ENCODE measurements around the gene CSNK1G1.
A peak's percentile ranks its signal among the peaks of the same experiment; 100 is the strongest.

Gene CSNK1G1

DNA sequence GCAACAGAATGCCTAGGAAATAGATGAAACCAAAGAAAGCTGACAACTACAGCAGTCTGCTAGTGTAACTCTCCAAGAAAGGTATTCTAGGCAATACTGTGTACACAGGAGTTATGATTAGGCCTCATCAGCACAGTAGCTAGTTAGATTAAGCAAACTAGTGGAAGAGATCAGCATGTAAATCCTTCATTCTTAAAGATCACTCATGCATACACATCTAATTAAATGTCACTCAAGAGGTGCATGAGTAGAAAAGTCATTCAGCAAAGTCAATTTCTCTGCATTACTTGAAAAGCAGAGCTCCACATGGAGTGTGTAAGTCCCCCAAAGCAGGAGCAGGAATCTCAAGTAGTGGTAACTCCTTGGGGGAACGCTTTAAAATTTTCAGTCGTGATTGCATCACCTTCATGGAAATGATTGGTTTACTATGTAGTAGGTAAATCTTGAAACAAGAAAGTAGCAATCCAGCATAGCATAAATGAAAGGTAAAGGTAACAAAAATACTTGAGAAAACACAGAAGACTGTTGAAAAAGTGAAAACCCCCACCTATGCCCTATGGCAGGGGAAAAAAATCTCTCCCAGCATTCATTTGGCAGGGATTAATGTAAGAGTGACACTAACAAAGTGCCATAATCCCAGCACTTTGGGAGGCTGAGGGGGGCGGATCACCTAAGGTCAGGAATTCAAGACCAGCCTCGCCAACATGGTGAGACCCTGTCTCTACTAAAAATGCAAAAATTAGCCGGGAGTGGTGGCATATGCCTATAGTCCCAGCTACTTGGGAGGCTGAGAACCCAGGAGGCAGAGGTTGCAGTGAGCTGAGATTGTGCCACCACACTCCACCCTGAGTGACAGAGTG, 163.8 kb downstream of the CSNK1G1 start:
- no peak for DNase-seq (ENCODE audit: low read depth)

DNA sequence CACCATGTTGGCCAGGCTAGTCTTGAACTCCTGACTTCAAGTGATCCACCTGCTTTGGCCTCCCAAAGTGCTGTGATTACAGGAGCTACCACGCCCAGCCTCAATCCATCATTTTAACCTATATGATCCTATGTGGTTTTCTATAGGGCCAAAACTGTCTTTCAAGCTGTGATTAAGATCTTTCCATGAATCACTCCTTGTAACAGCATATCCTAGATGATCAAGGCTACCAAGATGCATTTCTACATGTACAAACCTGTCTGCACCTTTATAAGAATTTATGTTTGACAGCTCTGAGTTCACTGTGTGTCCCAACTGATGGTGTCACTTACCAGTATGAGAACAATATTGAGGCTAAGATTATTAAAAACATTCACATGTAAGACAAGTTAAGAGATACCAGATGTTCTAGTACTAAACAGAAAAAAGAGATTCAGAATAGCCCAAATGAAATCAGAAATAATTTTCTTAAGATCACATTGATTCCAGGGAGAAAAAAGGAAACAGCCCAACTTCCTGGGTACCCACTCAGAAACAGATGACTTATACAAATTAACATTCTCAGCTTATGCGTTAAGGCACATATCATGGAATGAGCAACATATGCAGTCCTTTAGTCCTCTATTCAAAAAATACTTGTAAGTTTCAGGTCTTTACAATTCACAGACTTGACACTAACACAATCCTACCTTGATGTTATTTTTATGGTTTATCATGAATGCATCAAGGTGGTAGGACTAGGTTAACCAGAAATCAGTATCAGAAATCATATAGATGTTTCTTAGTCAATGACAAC, 168.4 kb downstream of the CSNK1G1 start:
- no peak for DNase-seq (ENCODE audit: low read depth)

- no peak for DNase-seq (ENCODE audit: low read depth)
Measured at GRCh38 chr15:64185146-64185911, 170.6 kb downstream of the CSNK1G1 start.

DNA sequence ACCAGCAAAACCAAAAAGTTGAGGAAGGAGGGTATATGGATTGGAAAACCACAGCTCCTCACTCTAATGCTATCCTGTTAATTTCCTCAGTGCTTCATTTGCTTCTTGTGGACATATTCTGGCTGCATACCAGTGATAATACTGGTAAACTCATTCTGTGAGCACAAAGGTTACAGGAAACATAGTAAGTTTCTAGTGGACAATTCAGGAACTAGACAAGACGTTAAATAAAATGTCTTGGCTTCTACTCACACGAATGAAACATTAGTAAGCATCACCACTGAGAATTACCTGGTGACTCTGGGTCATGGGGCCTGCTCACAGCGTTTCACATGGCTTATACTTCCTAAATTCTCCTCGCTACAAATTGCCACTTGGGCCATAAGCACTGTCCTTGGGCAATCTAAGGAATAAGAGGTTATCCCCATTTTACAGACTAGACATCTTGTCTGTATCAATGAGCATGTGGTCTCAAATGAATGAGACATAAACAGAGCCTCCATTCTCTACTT, 173.1 kb downstream of the CSNK1G1 start:
- DNase-seq (ENCODE audit: low read depth), result no peak

- DNase-seq (ENCODE audit: low read depth), result no peak
Measured at GRCh38 chr15:64180235-64180824, 175.6 kb downstream of the CSNK1G1 start.

DNA sequence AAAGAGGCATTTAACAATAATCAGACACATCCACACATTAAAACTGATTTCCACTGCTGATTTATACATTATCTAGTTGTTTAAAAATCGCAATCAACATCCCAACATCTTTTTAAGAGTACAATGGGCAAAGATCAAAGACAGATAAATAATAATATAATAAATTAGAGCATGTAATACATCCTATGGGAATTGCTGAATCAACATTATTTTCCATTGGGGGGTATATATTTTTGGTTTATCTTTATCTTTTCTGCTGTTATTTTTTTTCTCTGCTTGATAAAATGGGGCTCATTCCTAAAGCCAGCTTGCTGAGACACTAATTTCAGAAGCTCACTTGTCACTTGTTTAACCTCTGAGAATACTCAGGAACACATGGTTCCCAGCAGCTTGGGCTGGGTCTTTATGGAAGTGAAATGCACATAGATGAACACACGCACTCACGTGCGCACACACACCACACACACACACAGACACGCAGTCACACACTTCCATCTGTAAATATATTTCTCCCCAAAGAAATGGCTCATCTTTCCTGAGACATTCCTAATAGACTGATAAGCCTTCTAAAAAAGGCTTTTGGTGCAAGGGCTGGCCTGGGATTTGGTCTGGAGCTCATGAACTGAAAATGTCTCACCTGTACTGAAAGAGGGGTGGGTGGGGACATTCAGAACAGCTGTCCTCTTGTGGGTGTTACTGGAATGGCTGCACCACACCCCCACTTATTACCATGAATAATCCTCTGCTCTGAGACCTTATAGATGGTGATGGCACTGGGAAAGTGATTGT, 189.7 kb downstream of the CSNK1G1 start:
- DNase-seq (ENCODE audit: low read depth), result no peak

DNA sequence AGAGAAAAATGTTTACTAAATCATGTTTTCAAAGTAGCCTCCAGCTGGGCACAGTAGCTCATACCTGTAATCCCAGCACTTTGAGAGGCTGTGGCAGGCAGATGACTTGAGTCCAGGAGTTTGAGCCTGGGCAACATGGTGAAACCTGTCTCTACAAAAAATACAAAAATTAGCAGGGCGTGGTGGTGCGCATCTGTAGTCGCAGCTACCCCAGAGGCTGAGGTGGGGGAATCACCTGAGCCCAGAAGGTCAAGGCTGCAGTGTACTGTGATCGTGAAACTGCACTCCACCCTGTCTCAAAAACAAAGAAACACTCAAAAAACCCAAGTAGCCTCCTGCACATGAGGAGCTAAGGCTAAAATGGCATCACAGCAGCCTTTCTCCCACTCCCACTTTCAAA, 191.5 kb downstream of the CSNK1G1 start:
- DNase-seq (ENCODE audit: low read depth), result no peak

DNA sequence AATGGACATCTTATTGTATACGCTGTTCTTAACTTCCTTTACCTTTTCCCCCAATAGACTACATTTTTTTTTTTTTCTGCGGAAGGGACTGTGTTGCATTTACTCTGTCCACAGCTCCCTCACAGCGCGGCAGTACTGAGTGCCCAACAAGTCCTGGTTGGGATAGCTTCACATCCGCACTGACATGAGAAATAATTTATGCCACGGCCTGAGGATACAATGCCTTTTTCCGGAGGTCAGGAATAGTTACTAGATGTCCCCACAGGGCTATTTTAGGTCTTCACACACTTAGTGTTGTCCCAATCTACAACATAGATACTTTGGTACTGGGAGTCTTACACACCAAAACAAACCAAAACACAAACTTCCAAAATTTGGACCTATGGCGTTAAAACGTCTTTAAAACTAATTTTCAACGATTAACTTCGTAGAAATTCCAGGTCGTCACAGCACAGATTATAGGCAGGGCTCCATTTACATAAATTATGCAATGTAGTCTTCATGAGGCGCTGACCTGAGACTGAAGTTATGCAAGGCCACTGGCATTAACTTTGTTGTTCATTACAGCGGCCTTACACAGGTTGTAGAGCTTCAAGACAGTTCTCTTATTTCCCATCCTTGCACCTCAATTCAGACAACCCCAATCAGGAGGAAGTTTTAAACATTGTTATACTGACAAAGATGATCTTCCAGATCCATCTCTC, 192.2 kb downstream of the CSNK1G1 start:
- DNase-seq (ENCODE audit: low read depth), result no peak

- DNase-seq (ENCODE audit: low read depth), result peak; percentile 95
Measured at GRCh38 chr15:64162869-64163658, 192.9 kb downstream of the CSNK1G1 start, which contains the start of gene PPIB. PPIB (minus strand) TSS chr15:64163022; CDS start chr15:64162986, 36 bp downstream.

GRCh38 chr15:64162478-64162868, 193.5 kb downstream of the CSNK1G1 start:
- DNase-seq (ENCODE audit: low read depth), result no peak

- no peak for DNase-seq (ENCODE audit: low read depth)
Measured at GRCh38 chr15:64161688-64162477, 194.1 kb downstream of the CSNK1G1 start.

GRCh38 chr15:64158363-64159134, 197.4 kb downstream of the CSNK1G1 start:
- no peak for DNase-seq (ENCODE audit: low read depth)

DNA sequence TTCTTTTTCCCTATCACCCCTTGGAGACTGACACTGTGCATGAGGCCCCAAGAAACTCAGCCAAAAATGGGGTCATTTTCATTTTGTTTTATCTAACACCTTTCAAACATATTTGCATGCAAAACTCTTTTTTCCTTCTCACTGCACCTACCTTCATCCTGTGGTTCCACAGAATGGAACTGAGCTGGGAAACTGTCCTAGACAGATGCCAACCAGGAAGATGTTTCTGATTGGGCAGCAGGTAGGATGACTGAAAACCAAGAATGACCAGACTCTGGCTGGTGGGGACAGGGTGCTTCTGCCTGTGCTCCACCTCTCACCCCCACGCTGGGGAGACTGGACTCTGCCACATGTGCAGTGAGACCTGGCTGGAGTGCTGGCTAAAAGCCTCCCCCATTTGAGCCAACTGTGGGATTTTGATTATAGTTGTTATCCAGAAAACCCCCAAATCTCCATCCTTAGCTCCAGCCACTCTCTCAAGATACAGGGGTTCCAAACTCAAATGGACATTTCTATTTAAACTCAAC, 198.3 kb downstream of the CSNK1G1 start:
- no peak for DNase-seq (ENCODE audit: low read depth)

GRCh38 chr15:64156652-64157331, 199.2 kb downstream of the CSNK1G1 start:
- DNase-seq (ENCODE audit: low read depth), result no peak

GRCh38 chr15:64155802-64156651, 199.9 kb downstream of the CSNK1G1 start:
- no peak for DNase-seq (ENCODE audit: low read depth)
